Measurements from ENCODE around the gene MBD6. TPM values are rescaled to one million over a fixed set of nuclear protein-coding genes. Genes with fewer than 3 reads are reported as not detected.

The MBD6 gene
- total RNA-seq, 2 experiments from 2014 or later, result 23.9 to 110 TPM

DNA sequence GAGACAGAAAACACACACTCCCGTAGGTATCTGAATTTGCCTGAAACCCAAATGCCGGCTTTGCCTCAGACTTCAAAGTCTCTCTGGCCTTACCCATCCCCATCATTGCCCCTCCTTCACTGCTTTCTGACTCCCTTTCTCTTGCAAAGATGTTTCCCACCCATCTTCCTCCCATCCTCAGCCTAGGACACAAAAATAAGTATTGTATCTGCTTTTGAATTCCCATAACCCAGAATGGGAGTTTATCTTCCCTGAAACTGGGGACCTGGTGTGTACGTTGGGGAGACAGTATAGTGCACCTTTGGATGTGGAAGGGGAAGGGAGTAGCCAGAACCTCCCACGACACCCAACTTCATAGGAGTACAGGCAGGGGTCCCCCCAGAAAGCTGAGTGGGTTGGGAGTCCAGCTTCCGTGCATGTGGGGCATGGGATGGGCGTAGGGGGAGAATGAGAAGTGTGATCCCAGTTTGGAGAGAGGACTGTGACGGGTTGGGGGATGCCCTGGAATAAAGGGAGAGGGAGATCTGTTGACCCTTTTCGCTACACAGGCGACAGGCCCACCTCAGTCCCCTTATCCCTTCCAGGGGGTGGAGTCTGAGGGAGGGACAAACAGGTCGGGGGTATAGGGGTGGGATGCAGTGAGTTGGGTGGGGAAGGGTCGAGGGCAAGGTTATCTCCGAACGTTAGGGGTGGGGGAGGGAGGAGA is 26.7 kb downstream of the MBD6 start:
- Histone ChIP-seq H3K9me3 (ENCODE audit: low read length) (no peaks in the 10 kb centered on the region), H3K4me3 (ENCODE audit: low read depth, low read length, poor library complexity, severe bottlenecking) (peak overlapping the region; percentile 23), H3K4me1 (ENCODE audit: insufficient read depth, low read length, poor library complexity, severe bottlenecking) (peaks cover 17% of the 10 kb centered on the region), H3K36me3 (ENCODE audit: insufficient read depth, low read length) (no peaks in the 10 kb centered on the region), H3K27ac (ENCODE audit: low read depth, low read length, poor library complexity, severe bottlenecking) (no peak overlapping the region), H3K9me2 (ENCODE audit: insufficient read depth, low read length) (no peaks in the 10 kb centered on the region), H3K79me2 (ENCODE audit: insufficient read depth, low read depth, low read length) (peaks cover 16% of the 10 kb centered on the region; the same call in 1 of the 2 replicates), H4K20me1 (ENCODE audit: insufficient read depth, low read length) (no peaks in the 10 kb centered on the region), H3K4me2 (ENCODE audit: low read length) (peak overlapping the region; percentile 41), H2AFZ (ENCODE audit: low read length) (peak overlapping the region; percentile 34; the same call in 1 of the 2 replicates)
- POLR2A ChIA-PET, result no interaction called here
- CTCF ChIA-PET (ENCODE audit: unreplicated experiment), result no interaction called here
- no peak for TF ChIP-seq EZH2phosphoT487 (IDR thresholded peaks at IDR 0.05; ENCODE audit: borderline replicate concordance, low read depth, low read length)
- TF ChIP-seq, protein P1, sequence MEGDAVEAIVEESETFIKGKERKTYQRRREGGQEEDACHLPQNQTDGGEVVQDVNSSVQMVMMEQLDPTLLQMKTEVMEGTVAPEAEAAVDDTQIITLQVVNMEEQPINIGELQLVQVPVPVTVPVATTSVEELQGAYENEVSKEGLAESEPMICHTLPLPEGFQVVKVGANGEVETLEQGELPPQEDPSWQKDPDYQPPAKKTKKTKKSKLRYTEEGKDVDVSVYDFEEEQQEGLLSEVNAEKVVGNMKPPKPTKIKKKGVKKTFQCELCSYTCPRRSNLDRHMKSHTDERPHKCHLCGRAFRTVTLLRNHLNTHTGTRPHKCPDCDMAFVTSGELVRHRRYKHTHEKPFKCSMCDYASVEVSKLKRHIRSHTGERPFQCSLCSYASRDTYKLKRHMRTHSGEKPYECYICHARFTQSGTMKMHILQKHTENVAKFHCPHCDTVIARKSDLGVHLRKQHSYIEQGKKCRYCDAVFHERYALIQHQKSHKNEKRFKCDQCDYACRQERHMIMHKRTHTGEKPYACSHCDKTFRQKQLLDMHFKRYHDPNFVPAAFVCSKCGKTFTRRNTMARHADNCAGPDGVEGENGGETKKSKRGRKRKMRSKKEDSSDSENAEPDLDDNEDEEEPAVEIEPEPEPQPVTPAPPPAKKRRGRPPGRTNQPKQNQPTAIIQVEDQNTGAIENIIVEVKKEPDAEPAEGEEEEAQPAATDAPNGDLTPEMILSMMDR (conservative IDR thresholded peaks at IDR 0.05; ENCODE audit: low read length), result no peak
- intact Hi-C loops (cut with micrococcal nuclease; ENCODE audit: unreplicated experiment), result no loop called here
- no TSS peak for BruUV-seq (replicated peaks)
- no peak for DNase-seq (ENCODE audit: low spot score)

DNA sequence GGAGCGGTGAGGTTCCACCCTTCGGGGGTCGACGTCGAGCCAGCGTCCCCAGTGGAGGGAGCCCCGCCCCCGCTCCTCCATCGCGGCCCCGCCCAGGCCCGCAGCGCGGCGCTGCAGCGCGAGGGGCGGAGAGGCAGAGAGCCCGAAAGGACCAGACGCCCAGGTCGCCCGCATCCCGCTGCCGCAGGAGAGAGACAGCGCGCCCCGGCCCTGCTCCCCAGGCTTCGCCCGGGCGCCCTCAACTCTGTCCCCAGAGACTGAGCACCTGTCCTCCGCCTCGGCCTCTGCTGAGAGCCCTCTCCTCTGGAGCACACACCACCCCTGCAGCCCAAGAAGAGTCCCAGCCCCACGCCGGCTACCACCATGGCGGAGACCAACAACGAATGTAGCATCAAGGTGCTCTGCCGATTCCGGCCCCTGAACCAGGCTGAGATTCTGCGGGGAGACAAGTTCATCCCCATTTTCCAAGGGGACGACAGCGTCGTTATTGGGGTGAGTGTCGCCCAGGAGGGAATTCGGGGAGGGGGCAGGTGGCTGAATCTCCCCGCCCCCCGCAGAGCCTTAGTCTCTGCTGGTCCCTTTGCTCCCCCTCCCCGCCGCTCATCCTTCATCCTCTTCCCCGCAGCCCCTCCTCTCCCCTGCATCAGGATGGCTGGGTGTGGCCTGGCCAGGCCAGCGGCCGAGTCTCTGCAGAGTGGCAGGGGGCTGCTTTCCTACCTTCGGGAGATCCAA is 27.5 kb downstream of the MBD6 start, which contains the start of gene KIF5A:
TSS of gene KIF5A (plus strand) at position 136 of the 732 bp plus-strand sequence. CDS start at position 364, 228 bp downstream.
- Histone ChIP-seq H3K9me3 (ENCODE audit: low read length) (no peaks in the 10 kb centered on the region), H3K4me2 (ENCODE audit: low read length) (peak within 1 kb of the TSS; percentile 41), H4K20me1 (ENCODE audit: insufficient read depth, low read length) (no peaks in the 10 kb centered on the region), H3K36me3 (ENCODE audit: insufficient read depth, low read length) (no peaks in the 10 kb centered on the region), H3K79me2 (ENCODE audit: insufficient read depth, low read depth, low read length) (peaks cover 16% of the 10 kb centered on the region; the same call in 1 of the 2 replicates), H2AFZ (ENCODE audit: low read length) (peak within 1 kb of the TSS; percentile 34; the same call in 1 of the 2 replicates), H3K4me1 (ENCODE audit: insufficient read depth, low read length, poor library complexity, severe bottlenecking) (peaks cover 17% of the 10 kb centered on the region), H3K4me3 (ENCODE audit: low read depth, low read length, poor library complexity, severe bottlenecking) (peak within 1 kb of the TSS; percentile 23), H3K9me2 (ENCODE audit: insufficient read depth, low read length) (no peaks in the 10 kb centered on the region), H3K27ac (ENCODE audit: low read depth, low read length, poor library complexity, severe bottlenecking) (no peak within 1 kb of the TSS)
- BruUV-seq (replicated peaks), result no TSS peak
- TF ChIP-seq, protein P1 (conservative IDR thresholded peaks at IDR 0.05; ENCODE audit: low read length), result 0 out of 2 replicates have a peak, but pooled peaks have one; percentile 16
- no peak for TF ChIP-seq EZH2phosphoT487 (IDR thresholded peaks at IDR 0.05; ENCODE audit: borderline replicate concordance, low read depth, low read length)
- DNase-seq (ENCODE audit: low spot score), result peak; percentile 35
- intact Hi-C loops (cut with micrococcal nuclease; ENCODE audit: unreplicated experiment), result no loop called here
- CTCF ChIA-PET (ENCODE audit: unreplicated experiment), result no interaction called here
- POLR2A ChIA-PET, result no interaction called here

Data from OCI-LY7 (cell line).